Keratinocyte (primary cell): Measurements from ENCODE around the gene CKS1B. TPM values are rescaled to one million over a fixed set of nuclear protein-coding genes. Genes with fewer than 3 reads are reported as not detected.

Source experiments
- DNase-seq: peaks from one replicate; pipeline ENCODE4 v3.0.0-alpha.2; 2011; ENCODE audit warnings: low read depth, missing footprints, low spot score
- FAIRE-seq: peaks from 2 replicates; lab custom pipeline; 2011; peaks lifted over from hg19 to GRCh38; lab: Jason Lieb, UNC
- H2AFZ ChIP-seq: 2 replicates; pipeline ENCODE4 v1.6.0; 2012; ENCODE audit warnings: low read length, control low read depth, inconsistent platforms; ENCODE audit not compliant: control insufficient read depth
- H3K27ac ChIP-seq: 2 replicates; pipeline ENCODE4 v1.5.1; 2011; ENCODE audit warnings: low read length; ENCODE audit not compliant: control insufficient read depth, insufficient read depth
- H3K27me3 ChIP-seq: 3 replicates; pipeline ENCODE4 v1.6.0; 2011; ENCODE audit warnings: low read length; ENCODE audit not compliant: control insufficient read depth, insufficient read depth; ENCODE audit errors: extremely low read depth
- H3K36me3 ChIP-seq, 2 experiments: 2 replicates in 1 of 2; 3 replicates in 1 of 2; pipeline ENCODE4 v1.5.1; 2011; ENCODE audit warnings: low read length in 2 of 2, mild to moderate bottlenecking in 1 of 2; ENCODE audit not compliant: control insufficient read depth in 2 of 2, insufficient read depth in 2 of 2; ENCODE audit errors: extremely low read depth in 1 of 2
- H3K4me1 ChIP-seq: 3 replicates; pipeline ENCODE4 v1.5.1; 2011; ENCODE audit warnings: low read length; ENCODE audit not compliant: control insufficient read depth, insufficient read depth; ENCODE audit errors: extremely low read depth
- H3K4me2 ChIP-seq: 3 replicates; pipeline ENCODE4 v1.6.0; 2011; ENCODE audit warnings: low read depth, low read length; ENCODE audit not compliant: control insufficient read depth, insufficient read depth; ENCODE audit errors: extremely low read depth
- H3K4me3 ChIP-seq, 3 experiments: fragments of 200-600 bp in 1 of 3; sonication (generic) in 1 of 3; 2 replicates in 2 of 3; 3 replicates in 1 of 3; pipeline ENCODE4 v1.5.1; 2011 to 2016; ENCODE audit warnings: low read length in 3 of 3, mild to moderate bottlenecking in 3 of 3, control low read depth in 2 of 3, inconsistent platforms in 1 of 3, low read depth in 1 of 3, mixed read lengths in 1 of 3, mixed run types in 1 of 3, moderate library complexity in 1 of 3; ENCODE audit not compliant: control insufficient read depth in 2 of 3, insufficient read depth in 2 of 3; ENCODE audit errors: extremely low read depth in 1 of 3
- H3K79me2 ChIP-seq: 2 replicates; pipeline ENCODE4 v1.6.0; 2012; ENCODE audit warnings: low read length; ENCODE audit not compliant: control insufficient read depth, insufficient read depth
- H3K9ac ChIP-seq: 3 replicates; pipeline ENCODE4 v1.6.0; 2011; ENCODE audit warnings: low read length; ENCODE audit not compliant: control insufficient read depth, insufficient read depth; ENCODE audit errors: extremely low read depth
- H3K9me1 ChIP-seq: 3 replicates; pipeline ENCODE4 v1.6.0; 2011; ENCODE audit warnings: low read length; ENCODE audit not compliant: control insufficient read depth, insufficient read depth; ENCODE audit errors: extremely low read depth
- H3K9me3 ChIP-seq: 2 replicates; pipeline ENCODE4 v1.5.1; 2012; ENCODE audit warnings: low read depth, low read length; ENCODE audit not compliant: control insufficient read depth
- H4K20me1 ChIP-seq: 3 replicates; pipeline ENCODE4 v1.6.0; 2011; ENCODE audit warnings: low read length; ENCODE audit not compliant: control insufficient read depth, insufficient read depth; ENCODE audit errors: extremely low read depth
- EZH2 ChIP-seq: IDR thresholded peaks from one replicate; pipeline ENCODE4 v1.6.1; 2012; ENCODE audit warnings: inconsistent platforms, mild to moderate bottlenecking, low read length, moderate library complexity
- dilution Hi-C: fragments of 300-500 bp; cut with MboI; formaldehyde crosslinking; loops from one replicate; pipeline ENCODE4 v1.7.0; 2020; ENCODE audit warnings: low sequenced_read_pairs; ENCODE audit not compliant: extremely low pct_ligation_motif_present
- polyA plus RNA-seq, 5 experiments: library from polyadenylated mRNA; depleted of rRNA in 3 of 5; stranded (reverse) in 3 of 5; stranded (forward) in 1 of 5; unstranded in 1 of 5; fragments of >200 nt; gene quantifications; 1 replicate in 1 of 5; 2 replicates in 3 of 5; 3 replicates in 1 of 5; pipeline versions ENCODE4 v1.2.1 to v1.2.3, GENCODE V29; 2011 to 2012; ENCODE audit warnings: missing spikeins in 2 of 5, low read depth in 1 of 5, low replicate concordance in 1 of 5
- TF ChIP-seq, protein P1 (sequence below), 3 experiments: IDR thresholded peaks in 1 of 3; conservative IDR thresholded peaks in 1 of 3; optimal IDR thresholded peaks in 1 of 3; 2 replicates in 2 of 3; 3 replicates in 1 of 3; pipeline versions ENCODE3 to v1.5.1; 2011; ENCODE audit warnings: low read length in 3 of 3, mild to moderate bottlenecking in 3 of 3, moderate library complexity in 2 of 3, control low read depth in 1 of 3, inconsistent platforms in 1 of 3; ENCODE audit not compliant: insufficient read depth in 2 of 3; ENCODE audit errors: extremely low read depth in 1 of 3

CKS1B gene
- polyA plus RNA-seq, 1 donor (not counting 4 experiments of a cell fraction or from before 2014, with no cell fraction given), result 300 TPM

GRCh38 chr1:154937988-154938386 is 36.5 kb upstream of the CKS1B start:
- Histone ChIP-seq H3K4me1 (peaks cover 22% of the 10 kb centered on the region), H3K4me2 (peak overlapping the region; percentile 96), H3K36me3 (no peaks in the 10 kb centered on the region), H3K9me3 (no peaks in the 10 kb centered on the region), H3K9ac (peak overlapping the region; percentile 99), H3K79me2 (no peaks in the 10 kb centered on the region), H3K9me1 (no peaks in the 10 kb centered on the region), H3K27ac (peak overlapping the region; percentile 100), H3K27me3 (no peaks in the 10 kb centered on the region), H3K4me3 (peak overlapping the region; percentile 57 to 85 (median 80)), H2AFZ (no peak overlapping the region), H4K20me1 (no peaks in the 10 kb centered on the region)
- FAIRE-seq (no peak), DNase-seq (no peak)
- TF ChIP-seq, protein P1, sequence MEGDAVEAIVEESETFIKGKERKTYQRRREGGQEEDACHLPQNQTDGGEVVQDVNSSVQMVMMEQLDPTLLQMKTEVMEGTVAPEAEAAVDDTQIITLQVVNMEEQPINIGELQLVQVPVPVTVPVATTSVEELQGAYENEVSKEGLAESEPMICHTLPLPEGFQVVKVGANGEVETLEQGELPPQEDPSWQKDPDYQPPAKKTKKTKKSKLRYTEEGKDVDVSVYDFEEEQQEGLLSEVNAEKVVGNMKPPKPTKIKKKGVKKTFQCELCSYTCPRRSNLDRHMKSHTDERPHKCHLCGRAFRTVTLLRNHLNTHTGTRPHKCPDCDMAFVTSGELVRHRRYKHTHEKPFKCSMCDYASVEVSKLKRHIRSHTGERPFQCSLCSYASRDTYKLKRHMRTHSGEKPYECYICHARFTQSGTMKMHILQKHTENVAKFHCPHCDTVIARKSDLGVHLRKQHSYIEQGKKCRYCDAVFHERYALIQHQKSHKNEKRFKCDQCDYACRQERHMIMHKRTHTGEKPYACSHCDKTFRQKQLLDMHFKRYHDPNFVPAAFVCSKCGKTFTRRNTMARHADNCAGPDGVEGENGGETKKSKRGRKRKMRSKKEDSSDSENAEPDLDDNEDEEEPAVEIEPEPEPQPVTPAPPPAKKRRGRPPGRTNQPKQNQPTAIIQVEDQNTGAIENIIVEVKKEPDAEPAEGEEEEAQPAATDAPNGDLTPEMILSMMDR (optimal IDR thresholded peaks at IDR 0.05 in 1 of 3, IDR thresholded peaks at IDR 0.05 in 1 of 3, conservative IDR thresholded peaks at IDR 0.05 in 1 of 3; ENCODE audit: extremely low read depth in 1 of 3, insufficient read depth in 2 of 3, low read length in 3 of 3), result no peak
- TF ChIP-seq EZH2, result no peak
- dilution Hi-C loops, result no loop called here

DNA sequence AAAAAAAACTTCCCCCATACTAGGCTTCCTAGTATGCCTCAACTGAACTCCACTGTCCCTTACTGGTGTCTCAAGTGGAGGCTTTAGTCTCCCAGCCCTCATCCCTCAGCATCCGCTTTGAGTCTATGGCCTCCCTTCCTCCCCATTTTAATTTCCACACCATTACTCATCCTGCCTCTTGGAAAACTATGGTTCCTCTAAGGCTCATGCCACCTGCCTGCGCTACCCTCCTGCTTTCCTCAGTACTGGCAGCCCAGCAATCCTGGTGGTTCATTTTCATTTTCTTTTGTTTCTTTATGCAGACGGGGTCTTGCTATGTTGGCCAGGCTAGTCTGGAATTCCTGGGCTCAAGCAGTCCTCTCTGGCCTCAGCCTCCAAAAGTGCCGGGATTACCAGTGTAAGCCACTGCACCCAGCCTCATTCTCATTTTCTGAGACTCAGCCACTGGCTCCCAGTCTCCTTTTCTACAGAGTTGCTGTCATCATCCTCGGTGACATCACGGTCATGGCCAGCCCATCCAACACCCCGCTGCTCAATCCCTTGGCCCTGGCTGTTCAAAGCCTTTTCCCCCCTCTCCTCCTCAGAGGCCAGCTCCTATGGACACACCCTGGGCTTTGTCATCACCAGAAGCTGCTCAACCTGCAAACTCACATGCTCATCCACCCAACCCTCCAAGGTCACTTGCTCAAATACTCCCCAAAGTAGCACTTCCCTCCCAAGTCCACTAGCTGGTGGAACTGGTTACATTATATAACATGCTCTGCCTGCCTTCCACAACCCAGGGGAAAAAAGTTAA is 35.7 kb upstream of the CKS1B start:
- Histone ChIP-seq H4K20me1 (no peaks in the 10 kb centered on the region), H2AFZ (no peak overlapping the region), H3K9me1 (no peaks in the 10 kb centered on the region), H3K4me1 (peaks cover 22% of the 10 kb centered on the region), H3K27me3 (no peaks in the 10 kb centered on the region), H3K9ac (peak overlapping the region; percentile 99), H3K4me3 (no peak overlapping the region), H3K27ac (peak overlapping the region; percentile 100), H3K79me2 (no peaks in the 10 kb centered on the region), H3K4me2 (peak overlapping the region; percentile 96), H3K9me3 (no peaks in the 10 kb centered on the region), H3K36me3 (no peaks in the 10 kb centered on the region)
- dilution Hi-C loops, result no loop called here
- DNase-seq (no peak), FAIRE-seq (no peak)
- TF ChIP-seq, protein P1 (optimal IDR thresholded peaks at IDR 0.05 in 1 of 3, IDR thresholded peaks at IDR 0.05 in 1 of 3, conservative IDR thresholded peaks at IDR 0.05 in 1 of 3; ENCODE audit: extremely low read depth in 1 of 3, insufficient read depth in 2 of 3, low read length in 3 of 3), result no peak
- no peak for TF ChIP-seq EZH2
